ENCODE data around the gene TMEM120A.

DNA sequence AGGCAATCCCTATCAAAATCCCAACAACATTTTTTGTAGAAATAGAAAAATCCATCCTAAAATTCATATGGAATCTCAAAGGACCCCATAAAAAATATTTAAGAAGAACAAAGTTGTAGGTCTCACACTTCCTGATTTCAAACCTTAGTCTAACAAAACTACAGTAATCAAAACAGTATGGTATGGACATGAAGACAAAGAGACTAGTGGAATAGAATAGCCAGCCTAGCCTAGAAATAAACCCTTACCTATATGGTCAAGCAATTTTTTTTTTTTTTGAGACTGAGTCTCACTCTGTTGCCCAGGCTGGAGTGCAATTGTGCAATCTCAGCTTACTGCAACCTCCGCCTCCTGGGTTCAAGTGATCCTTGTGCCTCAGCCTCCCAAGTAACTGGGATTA, 3.6 kb upstream of the TMEM120A start:
- TF ChIP-seq, protein P1, sequence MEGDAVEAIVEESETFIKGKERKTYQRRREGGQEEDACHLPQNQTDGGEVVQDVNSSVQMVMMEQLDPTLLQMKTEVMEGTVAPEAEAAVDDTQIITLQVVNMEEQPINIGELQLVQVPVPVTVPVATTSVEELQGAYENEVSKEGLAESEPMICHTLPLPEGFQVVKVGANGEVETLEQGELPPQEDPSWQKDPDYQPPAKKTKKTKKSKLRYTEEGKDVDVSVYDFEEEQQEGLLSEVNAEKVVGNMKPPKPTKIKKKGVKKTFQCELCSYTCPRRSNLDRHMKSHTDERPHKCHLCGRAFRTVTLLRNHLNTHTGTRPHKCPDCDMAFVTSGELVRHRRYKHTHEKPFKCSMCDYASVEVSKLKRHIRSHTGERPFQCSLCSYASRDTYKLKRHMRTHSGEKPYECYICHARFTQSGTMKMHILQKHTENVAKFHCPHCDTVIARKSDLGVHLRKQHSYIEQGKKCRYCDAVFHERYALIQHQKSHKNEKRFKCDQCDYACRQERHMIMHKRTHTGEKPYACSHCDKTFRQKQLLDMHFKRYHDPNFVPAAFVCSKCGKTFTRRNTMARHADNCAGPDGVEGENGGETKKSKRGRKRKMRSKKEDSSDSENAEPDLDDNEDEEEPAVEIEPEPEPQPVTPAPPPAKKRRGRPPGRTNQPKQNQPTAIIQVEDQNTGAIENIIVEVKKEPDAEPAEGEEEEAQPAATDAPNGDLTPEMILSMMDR (IDR thresholded peaks at IDR 0.05 in 4 of 5, conservative IDR thresholded peaks at IDR 0.05 in 1 of 5): no peak
- no peak for TF ChIP-seq POLR2A (IDR thresholded peaks at IDR 0.05)

Measured in gastrocnemius medialis (tissue), 4 donors.